Prostate gland (tissue), 2 donors: Measurements from ENCODE around the gene DCST1. TPM values are rescaled to one million over a fixed set of nuclear protein-coding genes. Genes with fewer than 3 reads are reported as not detected.
A peak's percentile ranks its signal among the peaks of the same experiment; 100 is the strongest.

Experiments used
- DNase-seq: peaks from one replicate; pipeline ENCODE4 v3.0.0-alpha.2; 2019; ENCODE audit warnings: low spot score
- H3K27ac ChIP-seq, 2 donors: fragments of 200-600 bp; sonication (generic); 2 replicates each; pipeline ENCODE4 v1.5.1; 2017 to 2019
- H3K27me3 ChIP-seq: fragments of 200-600 bp; sonication (generic); replicated peaks from 2 replicates; pipeline ENCODE4 v1.5.1; 2019; ENCODE audit not compliant: insufficient read depth
- H3K36me3 ChIP-seq, 2 donors: fragments of 200-600 bp; sonication (generic); 1 replicate in 1 of 2; 2 replicates in 1 of 2; pipeline versions ENCODE4 v1.5.1 to v1.8.1; 2017 to 2019
- H3K4me1 ChIP-seq: fragments of 200-600 bp; sonication (generic); replicated peaks from 2 replicates; pipeline ENCODE4 v1.5.1; 2019
- H3K4me3 ChIP-seq, 2 donors: fragments of 200-600 bp; sonication (generic); 2 replicates each; pipeline ENCODE4 v1.5.1; 2017 to 2019
- H3K9me3 ChIP-seq: fragments of 200-600 bp; sonication (generic); 2 replicates; pipeline ENCODE4 v1.5.1; 2017
- POLR2A ChIP-seq: fragments of 450-650 bp; IDR thresholded peaks from one replicate; pipeline ENCODE4 v1.6.1; 2016; ENCODE audit warnings: antibody characterized with exemption, mild to moderate bottlenecking
- POLR2AphosphoS5 ChIP-seq: sonication (generic); formaldehyde crosslinking; IDR thresholded peaks from one replicate; pipeline ENCODE4 v1.6.1; 2017; ENCODE audit warnings: antibody characterized with exemption
- WGBS: methylation state at CpG from one replicate; pipeline ENCODE4 v1.1.5; 2018; 5-methylcytosine and 5-hydroxymethylcytosine counted together
- intact Hi-C: fragments of 100-400 bp; cut with DNase I; formaldehyde crosslinking; loops from one replicate; pipeline ENCODE4 v1.14.2; 2022
- total RNA-seq, 2 donors: library from RNA; depleted of rRNA; stranded (reverse); fragments of >200 nt; gene quantifications; one replicate each; pipeline ENCODE4 v1.1.0, GENCODE V29; 2016
- TF ChIP-seq, protein P1 (sequence below), 4 experiments: fragments of 200-600 bp in 2 of 4; fragments of 450-650 bp in 2 of 4; sonication (generic) in 2 of 4; IDR thresholded peaks; 1 replicate in 3 of 4; 2 replicates in 1 of 4; pipeline ENCODE4 v1.5.1; 2016 to 2019; ENCODE audit warnings: antibody characterized with exemption in 4 of 4, mild to moderate bottlenecking in 2 of 4, moderate library complexity in 2 of 4

The DCST1 gene
- total RNA-seq, 2 donors from 2014 or later: 0.51 TPM; not detected in 1

DNA sequence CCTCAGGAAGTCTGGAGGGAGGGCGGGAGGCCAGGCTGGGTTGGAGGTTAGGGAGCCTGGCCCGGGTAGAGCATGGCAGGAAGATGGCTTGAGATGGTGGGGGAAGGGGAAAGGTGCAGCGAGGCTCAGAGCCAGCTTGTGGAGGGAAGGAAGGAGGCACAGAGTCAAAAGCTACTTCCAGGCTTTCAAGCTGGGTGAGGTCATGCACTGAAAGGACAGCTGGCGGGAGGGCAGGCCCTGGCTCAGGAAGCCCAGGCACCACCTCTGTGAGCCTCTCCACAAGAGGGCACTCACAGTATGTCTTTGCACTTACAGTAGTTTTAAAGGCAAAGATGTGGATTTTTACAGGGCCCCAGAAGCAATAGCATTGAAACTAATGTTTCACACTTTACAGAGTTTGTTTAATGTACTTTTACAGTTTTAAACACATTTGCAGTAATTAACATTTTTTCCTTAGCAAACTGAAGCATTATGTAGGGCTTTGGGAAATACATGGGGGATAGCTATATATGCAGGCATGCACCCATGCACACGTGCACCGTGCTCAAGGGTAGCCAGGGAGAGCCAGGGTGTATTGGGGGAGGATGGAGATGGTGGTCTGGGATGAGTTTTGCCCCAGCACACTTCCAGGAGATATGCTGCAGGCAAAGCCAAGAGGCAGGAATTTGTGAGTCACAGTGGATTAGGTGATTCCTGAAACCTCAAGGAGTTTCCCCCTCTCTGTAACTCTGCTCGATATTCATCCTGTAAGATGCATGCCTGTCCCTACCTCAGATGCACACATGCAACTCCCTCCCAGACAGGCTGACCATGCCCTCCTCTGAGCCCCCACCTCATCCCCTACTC, 11.4 kb downstream of the DCST1 start:
- Histone ChIP-seq H3K27me3 (no peaks in the 10 kb centered on the region), H3K27ac (no peak overlapping the region), H3K4me1 (peaks cover 17% of the 10 kb centered on the region), H3K36me3 (no peaks in the 10 kb centered on the region), H3K9me3 (no peaks in the 10 kb centered on the region), H3K4me3 (no peak overlapping the region)
- TF ChIP-seq, protein P1, sequence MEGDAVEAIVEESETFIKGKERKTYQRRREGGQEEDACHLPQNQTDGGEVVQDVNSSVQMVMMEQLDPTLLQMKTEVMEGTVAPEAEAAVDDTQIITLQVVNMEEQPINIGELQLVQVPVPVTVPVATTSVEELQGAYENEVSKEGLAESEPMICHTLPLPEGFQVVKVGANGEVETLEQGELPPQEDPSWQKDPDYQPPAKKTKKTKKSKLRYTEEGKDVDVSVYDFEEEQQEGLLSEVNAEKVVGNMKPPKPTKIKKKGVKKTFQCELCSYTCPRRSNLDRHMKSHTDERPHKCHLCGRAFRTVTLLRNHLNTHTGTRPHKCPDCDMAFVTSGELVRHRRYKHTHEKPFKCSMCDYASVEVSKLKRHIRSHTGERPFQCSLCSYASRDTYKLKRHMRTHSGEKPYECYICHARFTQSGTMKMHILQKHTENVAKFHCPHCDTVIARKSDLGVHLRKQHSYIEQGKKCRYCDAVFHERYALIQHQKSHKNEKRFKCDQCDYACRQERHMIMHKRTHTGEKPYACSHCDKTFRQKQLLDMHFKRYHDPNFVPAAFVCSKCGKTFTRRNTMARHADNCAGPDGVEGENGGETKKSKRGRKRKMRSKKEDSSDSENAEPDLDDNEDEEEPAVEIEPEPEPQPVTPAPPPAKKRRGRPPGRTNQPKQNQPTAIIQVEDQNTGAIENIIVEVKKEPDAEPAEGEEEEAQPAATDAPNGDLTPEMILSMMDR (IDR thresholded peaks at IDR 0.05): peak; percentile 21 to 80 (median 64)
- TF ChIP-seq POLR2AphosphoS5: peak; percentile 65
- TF ChIP-seq POLR2A: no peak
- peak; percentile 65 for DNase-seq
- 61% methylated on average over 7 of the region's 7 CpGs for WGBS
- intact Hi-C loops: no loop called here

DNA sequence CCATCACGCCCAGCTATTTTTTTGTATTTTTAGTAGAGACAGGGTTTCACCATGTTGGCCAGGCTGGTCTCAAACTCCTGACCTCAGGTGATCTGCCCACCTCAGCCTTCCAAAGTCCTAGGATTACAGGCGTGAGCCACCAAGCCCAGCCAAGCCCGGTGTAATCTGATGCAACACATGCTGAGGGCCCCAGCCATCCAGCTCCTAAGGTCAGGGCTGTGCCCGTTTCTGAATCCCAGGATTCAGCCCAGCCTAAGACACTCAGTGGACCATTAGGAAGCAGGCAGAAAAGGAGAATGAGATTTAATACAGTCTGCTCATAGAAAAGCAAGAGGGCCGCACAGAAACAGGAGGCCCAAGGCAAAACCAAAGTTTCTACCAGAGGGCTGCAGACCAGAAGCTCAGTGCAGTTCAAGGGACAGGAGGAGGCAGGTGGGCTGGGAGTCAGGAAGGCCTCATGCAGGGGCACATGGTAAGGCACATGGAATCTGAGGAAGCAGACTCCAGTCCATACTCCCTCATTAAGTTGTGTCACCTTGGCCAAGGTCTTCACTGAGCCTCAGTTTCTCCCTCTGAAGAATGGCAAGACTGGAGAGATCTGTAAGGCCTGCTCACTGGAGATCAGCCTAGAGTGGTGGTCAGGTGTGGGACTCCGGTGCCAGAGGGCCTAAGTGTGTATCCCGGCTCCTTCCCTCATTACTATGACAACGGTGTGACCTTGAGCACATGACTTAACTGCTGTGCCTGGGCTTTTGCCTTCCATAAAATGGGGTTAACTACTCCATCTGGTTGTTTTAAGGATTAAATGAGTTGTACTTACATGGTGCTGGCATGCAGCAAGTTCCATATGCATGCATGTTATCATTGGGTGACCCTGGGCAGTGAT, 15.1 kb downstream of the DCST1 start:
- WGBS: 89% methylated on average over 8 of the region's 8 CpGs
- intact Hi-C loops: no loop called here
- H3K27me3 ChIP-seq: no peaks in the 10 kb centered on the region
- no peak for DNase-seq
- H3K9me3 ChIP-seq: no peaks in the 10 kb centered on the region
- peak overlapping the region; percentile 92 to 93 for H3K27ac ChIP-seq
- H3K36me3 ChIP-seq: no peaks in the 10 kb centered on the region
- H3K4me1 ChIP-seq: peaks cover 19% of the 10 kb centered on the region
- H3K4me3 ChIP-seq: no peak overlapping the region
- TF ChIP-seq POLR2AphosphoS5: no peak
- TF ChIP-seq POLR2A: no peak
- TF ChIP-seq, protein P1 (IDR thresholded peaks at IDR 0.05): no peak

DNA sequence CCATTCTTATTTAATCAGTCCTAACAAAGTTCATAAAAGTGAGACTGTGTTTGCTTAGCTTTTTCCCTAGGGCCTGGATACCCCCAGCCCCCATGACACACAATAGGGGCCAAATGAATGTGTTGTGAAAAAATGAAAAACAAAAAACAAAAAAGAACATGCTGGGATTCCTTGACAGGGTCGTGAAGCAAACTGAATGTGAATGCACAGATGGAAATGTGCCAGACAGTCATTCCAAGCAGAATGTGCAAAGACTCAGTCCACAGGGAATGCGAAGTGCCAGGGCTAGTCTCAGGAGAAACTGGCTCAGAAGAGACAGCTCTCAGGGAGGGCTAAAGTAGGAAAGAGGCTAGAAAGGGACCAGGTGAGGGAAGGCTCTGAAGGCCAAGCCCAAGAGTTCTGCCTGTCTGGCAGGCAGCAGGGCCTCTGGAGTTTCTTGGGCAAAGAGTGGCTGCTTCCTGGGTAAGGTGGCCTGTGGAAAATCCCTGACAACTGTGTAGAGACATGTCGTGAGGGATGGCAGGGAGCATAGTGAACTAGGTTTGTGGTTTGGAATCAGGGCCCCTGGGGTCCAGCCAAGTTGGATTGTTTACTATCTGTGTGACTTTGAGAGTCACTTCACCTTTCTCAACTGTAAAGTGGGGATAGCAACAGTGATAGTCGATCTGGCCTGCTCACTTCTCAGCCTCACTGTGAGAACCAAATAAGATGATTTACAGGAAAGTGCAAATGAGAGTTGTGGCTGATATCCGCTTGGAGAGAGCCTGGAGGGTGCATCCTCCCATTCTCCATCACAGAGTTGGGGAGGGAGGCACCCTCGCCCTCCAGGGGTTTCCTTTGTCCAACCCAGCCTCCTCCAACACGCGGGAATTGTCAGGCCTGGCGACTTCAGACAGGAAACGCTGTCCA, 16.3 kb downstream of the DCST1 start:
- intact Hi-C loops: loop anchor here (2.0 to 5.0 kb wide), 2 partner anchors 35 to 88 kb away; partner anchors contain the start of gene PYGO2
- Histone ChIP-seq H3K4me1 (peaks cover 19% of the 10 kb centered on the region), H3K9me3 (no peaks in the 10 kb centered on the region), H3K36me3 (no peaks in the 10 kb centered on the region), H3K27ac (peak overlapping the region; percentile 92 to 93), H3K4me3 (peak overlapping the region; percentile 71 to 74), H3K27me3 (no peaks in the 10 kb centered on the region)
- TF ChIP-seq, protein P1 (IDR thresholded peaks at IDR 0.05): no peak
- TF ChIP-seq POLR2AphosphoS5: peak; percentile 50
- 8% methylated on average over 10 of the region's 10 CpGs for WGBS
- DNase-seq: peak; percentile 69

DNA sequence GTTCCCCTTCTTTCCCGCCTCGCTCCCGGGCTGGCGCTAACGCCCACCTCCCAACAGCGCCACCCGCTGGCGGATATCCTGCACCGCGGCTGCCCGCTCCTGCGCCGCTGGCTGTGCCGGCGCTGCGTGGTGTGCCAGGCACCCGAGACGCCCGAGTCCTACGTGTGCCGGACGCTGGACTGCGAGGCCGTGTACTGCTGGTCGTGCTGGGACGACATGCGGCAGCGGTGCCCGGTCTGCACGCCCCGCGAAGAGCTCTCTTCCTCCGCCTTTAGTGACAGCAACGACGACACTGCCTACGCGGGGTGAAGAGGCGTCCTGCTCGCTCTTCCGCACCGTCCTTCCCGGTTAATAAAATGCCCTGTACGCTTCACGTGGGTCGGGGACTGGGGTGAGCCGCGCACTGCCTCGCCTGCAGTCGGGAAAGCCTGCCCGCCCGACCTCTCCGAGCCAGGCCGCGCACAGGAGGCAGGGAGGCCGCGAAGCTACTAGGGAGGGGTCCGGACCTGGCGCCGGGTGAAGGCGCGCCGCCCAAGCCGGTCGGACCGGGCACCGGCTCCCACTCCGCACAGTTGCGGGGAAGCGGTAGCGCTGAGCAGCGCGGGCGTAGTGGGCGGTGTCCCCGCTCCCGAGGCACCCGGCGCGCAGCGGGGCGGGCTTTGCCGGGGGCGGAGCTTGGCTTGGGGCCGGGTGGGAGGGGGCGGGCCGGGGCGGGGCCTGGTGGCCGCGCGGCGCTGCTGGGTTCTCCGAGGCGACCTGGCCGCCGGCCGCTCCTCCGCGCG, 17.1 kb downstream of the DCST1 start, which contains the start of gene ADAM15:
Gene ADAM15, plus strand, starts transcription at position 757 of the 782 bp plus-strand sequence. CDS start 71 bp downstream, outside the sequence.
- Histone ChIP-seq H3K27me3 (no peaks in the 10 kb centered on the region), H3K4me3 (peak within 1 kb of the TSS; percentile 71 to 74), H3K4me1 (peaks cover 19% of the 10 kb centered on the region), H3K36me3 (no peaks in the 10 kb centered on the region), H3K9me3 (no peaks in the 10 kb centered on the region), H3K27ac (peak within 1 kb of the TSS; percentile 92 to 93)
- intact Hi-C loops: loop anchor here (2.0 to 5.0 kb wide), 2 partner anchors 34 to 88 kb away; partner anchors contain the start of gene PYGO2
- TF ChIP-seq POLR2A (peak; percentile 17), POLR2AphosphoS5 (peak; percentile 41)
- TF ChIP-seq, protein P1 (IDR thresholded peaks at IDR 0.05): peak; percentile 83 to 96 (median 90)
- peak; percentile 77 for DNase-seq
- WGBS: under 1% methylated on average over 58 of the region's 99 CpGs
